Fibroblast of skin of back (primary cell): ENCODE measurements around the gene BTLA. TPM values are rescaled to one million over a fixed set of nuclear protein-coding genes. Genes with fewer than 3 reads are reported as not detected.
"Not testable (repeated sequence)": the region's sequence is repeated elsewhere in the genome, so short reads cannot be mapped to it uniquely, and the experiment has no call there.

Experiments used
- DNase-seq: peaks from one replicate; pipeline ENCODE4 v3.0.0-alpha.2; 2013
- polyA plus RNA-seq, 2 experiments: library from polyadenylated mRNA; unstranded; fragments of 120-200 nt; gene quantifications; one replicate each; pipeline ENCODE4 v1.2.1, GENCODE V29; 2013; ENCODE audit not compliant: insufficient read length in 2 of 2

The BTLA gene
- polyA plus RNA-seq (2013, experiment 1 of 2; ENCODE audit: insufficient read length): not detected
- not detected for polyA plus RNA-seq (2013, experiment 2 of 2; ENCODE audit: insufficient read length)

GRCh38 chr3:112498914-112499711 is at the start of gene BTLA:
TSS of gene BTLA (minus strand) at chr3:112499472. CDS start at chr3:112499358, 114 bp downstream.
- no peak for DNase-seq

GRCh38 chr3:112546216-112546759 is 47.0 kb upstream of the BTLA start:
- peak; percentile 46 for DNase-seq

- DNase-seq: no peak
These were observed 40.8 kb upstream of the BTLA start for GRCh38 chr3:112539825-112540650.

- peak; percentile 41 for DNase-seq
These were observed 32.1 kb upstream of the BTLA start for GRCh38 chr3:112531358-112531781.

GRCh38 chr3:112530573-112530972 is 31.3 kb upstream of the BTLA start:
- no peak for DNase-seq

GRCh38 chr3:112524127-112524526 is 24.9 kb upstream of the BTLA start:
- not testable (repeated sequence) for DNase-seq

GRCh38 chr3:112519424-112520001 is 20.2 kb upstream of the BTLA start:
- peak; percentile 63 for DNase-seq

GRCh38 chr3:112518970-112519369 is 19.7 kb upstream of the BTLA start:
- not testable (repeated sequence) for DNase-seq

- DNase-seq: no peak
These were observed 15.4 kb upstream of the BTLA start for GRCh38 chr3:112514527-112515128.

- DNase-seq: no peak
These were observed 13.0 kb upstream of the BTLA start for GRCh38 chr3:112512320-112512719.

GRCh38 chr3:112508860-112509259 is 9.6 kb upstream of the BTLA start:
- DNase-seq: no peak

- DNase-seq: no peak
These were observed 9.0 kb upstream of the BTLA start for GRCh38 chr3:112508261-112508660.

- no peak for DNase-seq
These were observed 6.6 kb upstream of the BTLA start for GRCh38 chr3:112505907-112506306.

GRCh38 chr3:112504123-112504522 is 4.9 kb upstream of the BTLA start:
- no peak for DNase-seq

- no peak for DNase-seq
These were observed 4.2 kb upstream of the BTLA start for GRCh38 chr3:112503304-112503972.

GRCh38 chr3:112500621-112501020 is 1.3 kb upstream of the BTLA start:
- no peak for DNase-seq

GRCh38 chr3:112497897-112498548 is 1.2 kb downstream of the BTLA start:
- DNase-seq: no peak

GRCh38 chr3:112496366-112497067 is 2.8 kb downstream of the BTLA start:
- DNase-seq: no peak

GRCh38 chr3:112494448-112494767 is 4.9 kb downstream of the BTLA start:
- not testable (repeated sequence) for DNase-seq

GRCh38 chr3:112492124-112492523 is 7.1 kb downstream of the BTLA start:
- DNase-seq: no peak

- no peak for DNase-seq
These were observed 7.9 kb downstream of the BTLA start for GRCh38 chr3:112491373-112491772.
